ENCODE data around the gene BTN2A1.

Gene BTN2A1

GRCh38 chr6:26464014-26464413 lies 6.3 kb downstream of the BTN2A1 start:
- H3K4me1 ChIP-seq (ENCODE audit: insufficient read depth, poor library complexity, severe bottlenecking) = peaks cover 3% of the 10 kb centered on the region
- no peak overlapping the region for H3K4me3 ChIP-seq (ENCODE audit: severe bottlenecking)
- no peaks in the 10 kb centered on the region for H3K9me3 ChIP-seq (ENCODE audit: severe bottlenecking)
- H3K36me3 ChIP-seq (ENCODE audit: low read depth) = peaks cover 89% of the 10 kb centered on the region
- H3K27ac ChIP-seq (ENCODE audit: poor library complexity, severe bottlenecking) = no peak overlapping the region
- DNase-seq (ENCODE audit: low spot score) (no peak), ATAC-seq (ENCODE audit: low read depth) (no peak)
- H3K27me3 ChIP-seq (ENCODE audit: insufficient read depth, poor library complexity, severe bottlenecking) = no peaks in the 10 kb centered on the region
- no peak for TF ChIP-seq CTCF (IDR thresholded peaks at IDR 0.05; ENCODE audit: poor library complexity, severe bottlenecking)

GRCh38 chr6:26464416-26465131 lies 6.8 kb downstream of the BTN2A1 start:
- DNase-seq (ENCODE audit: low spot score) (no peak), ATAC-seq (ENCODE audit: low read depth) (no peak)
- H3K4me3 ChIP-seq (ENCODE audit: severe bottlenecking) = no peak overlapping the region
- H3K36me3 ChIP-seq (ENCODE audit: low read depth) = peaks cover 87% of the 10 kb centered on the region
- TF ChIP-seq CTCF (IDR thresholded peaks at IDR 0.05; ENCODE audit: poor library complexity, severe bottlenecking) = no peak
- no peaks in the 10 kb centered on the region for H3K9me3 ChIP-seq (ENCODE audit: severe bottlenecking)
- no peak overlapping the region for H3K27ac ChIP-seq (ENCODE audit: poor library complexity, severe bottlenecking)
- no peaks in the 10 kb centered on the region for H3K27me3 ChIP-seq (ENCODE audit: insufficient read depth, poor library complexity, severe bottlenecking)
- no peaks in the 10 kb centered on the region for H3K4me1 ChIP-seq (ENCODE audit: insufficient read depth, poor library complexity, severe bottlenecking)

GRCh38 chr6:26465776-26466175 lies 8.0 kb downstream of the BTN2A1 start:
- DNase-seq (ENCODE audit: low spot score) = no peak
- TF ChIP-seq CTCF (IDR thresholded peaks at IDR 0.05; ENCODE audit: poor library complexity, severe bottlenecking) = no peak
- H3K36me3 ChIP-seq (ENCODE audit: low read depth) = peaks cover 79% of the 10 kb centered on the region
- H3K9me3 ChIP-seq (ENCODE audit: severe bottlenecking) = no peaks in the 10 kb centered on the region
- no peak overlapping the region for H3K4me3 ChIP-seq (ENCODE audit: severe bottlenecking)
- ATAC-seq (ENCODE audit: low read depth) = no peak
- no peak overlapping the region for H3K27ac ChIP-seq (ENCODE audit: poor library complexity, severe bottlenecking)
- no peaks in the 10 kb centered on the region for H3K4me1 ChIP-seq (ENCODE audit: insufficient read depth, poor library complexity, severe bottlenecking)
- H3K27me3 ChIP-seq (ENCODE audit: insufficient read depth, poor library complexity, severe bottlenecking) = no peaks in the 10 kb centered on the region

- DNase-seq (ENCODE audit: low spot score) = no peak
- Histone ChIP-seq H3K36me3 (ENCODE audit: low read depth) (peaks cover 50% of the 10 kb centered on the region), H3K27me3 (ENCODE audit: insufficient read depth, poor library complexity, severe bottlenecking) (no peaks in the 10 kb centered on the region), H3K27ac (ENCODE audit: poor library complexity, severe bottlenecking) (no peak overlapping the region), H3K9me3 (ENCODE audit: severe bottlenecking) (no peaks in the 10 kb centered on the region), H3K4me1 (ENCODE audit: insufficient read depth, poor library complexity, severe bottlenecking) (no peaks in the 10 kb centered on the region), H3K4me3 (ENCODE audit: severe bottlenecking) (no peak overlapping the region)
- TF ChIP-seq CTCF (IDR thresholded peaks at IDR 0.05; ENCODE audit: poor library complexity, severe bottlenecking) = no peak
- ATAC-seq (ENCODE audit: low read depth) = no peak
Measured at GRCh38 chr6:26468829-26469228, 11.1 kb downstream of the BTN2A1 start.

- Histone ChIP-seq H3K4me1 (ENCODE audit: insufficient read depth, poor library complexity, severe bottlenecking) (peaks cover 9% of the 10 kb centered on the region), H3K9me3 (ENCODE audit: severe bottlenecking) (no peaks in the 10 kb centered on the region), H3K36me3 (ENCODE audit: low read depth) (peaks cover 34% of the 10 kb centered on the region), H3K4me3 (ENCODE audit: severe bottlenecking) (no peak overlapping the region), H3K27me3 (ENCODE audit: insufficient read depth, poor library complexity, severe bottlenecking) (no peaks in the 10 kb centered on the region), H3K27ac (ENCODE audit: poor library complexity, severe bottlenecking) (no peak overlapping the region)
- TF ChIP-seq CTCF (IDR thresholded peaks at IDR 0.05; ENCODE audit: poor library complexity, severe bottlenecking) = no peak
- DNase-seq (ENCODE audit: low spot score) (no peak), ATAC-seq (ENCODE audit: low read depth) (no peak)
Measured at GRCh38 chr6:26470643-26471042, 12.9 kb downstream of the BTN2A1 start.
